MCF 10A (cell line): Measurements from ENCODE around the gene SNX25. TPM values are rescaled to one million over a fixed set of nuclear protein-coding genes. Genes with fewer than 3 reads are reported as not detected.
A peak's percentile ranks its signal among the peaks of the same experiment; 100 is the strongest.
"Not testable (repeated sequence)": the region's sequence is repeated elsewhere in the genome, so short reads cannot be mapped to it uniquely, and the experiment has no call there.

Experiments used
- BruUV-seq: library from RNA; stranded (reverse); fragments of 400-500 nt; replicated peaks from 2 replicates; lab custom pipeline; 2021; lab: Mats Ljungman, UMichigan
- CTCF ChIA-PET: fragments of 300-600 bp; sonication (Branson Sonifier 250); formaldehyde crosslinking; extraction: SDS; loops from one replicate; lab custom pipeline; 2021; ENCODE audit warnings: antibody characterized with exemption, inconsistent platforms; lab: Yijun Ruan, JAX
- POLR2A ChIA-PET: fragments of 300-600, 350-650 bp; sonication (Branson Sonifier 250); formaldehyde crosslinking; extraction: SDS; loops from one replicate; lab custom pipeline; 2020; ENCODE audit warnings: antibody characterized with exemption, inconsistent platforms; lab: Yijun Ruan, JAX
- DNase-seq: peaks from one replicate; pipeline ENCODE4 v3.0.0-alpha.2; 2018; ENCODE audit not compliant: unreplicated experiment
- H3K27ac Mint-ChIP-seq: one replicate; pipeline ENCODE4 v1.8.0; 2022; ENCODE audit warnings: mild to moderate bottlenecking, low read depth, mixed read lengths; ENCODE audit not compliant: unreplicated experiment
- H3K27me3 Mint-ChIP-seq: one replicate; pipeline ENCODE4 v1.8.0; 2022; ENCODE audit warnings: mixed read lengths; ENCODE audit not compliant: insufficient read depth, unreplicated experiment
- H3K36me3 Mint-ChIP-seq: one replicate; pipeline ENCODE4 v1.8.0; 2022; ENCODE audit warnings: mild to moderate bottlenecking, moderate library complexity, mixed read lengths; ENCODE audit not compliant: insufficient read depth, unreplicated experiment
- H3K4me1 Mint-ChIP-seq: one replicate; pipeline ENCODE4 v1.8.0; 2022; ENCODE audit warnings: mixed read lengths; ENCODE audit not compliant: insufficient read depth, unreplicated experiment
- H3K4me3 Mint-ChIP-seq: one replicate; pipeline ENCODE4 v1.8.0; 2022; ENCODE audit warnings: mild to moderate bottlenecking, moderate library complexity, mixed read lengths; ENCODE audit not compliant: unreplicated experiment
- H3K9me3 Mint-ChIP-seq: one replicate; pipeline ENCODE4 v1.8.0; 2022; ENCODE audit warnings: mixed read lengths; ENCODE audit not compliant: unreplicated experiment
- intact Hi-C: fragments of 100-400 bp; cut with micrococcal nuclease; formaldehyde crosslinking; loops from 2 replicates; pipeline ENCODE4 v1.14.1; 2022
- total RNA-seq: library from RNA; stranded (reverse); gene quantifications from 2 replicates; pipeline ENCODE4 v1.2.3, GENCODE V29; 2022
- TF ChIP-seq, protein P1 (sequence below): fragments of 200-600 bp; IDR thresholded peaks from one replicate; pipeline ENCODE4 v1.8.0; 2022; ENCODE audit warnings: antibody characterized with exemption, mild to moderate bottlenecking; ENCODE audit not compliant: unreplicated experiment

The SNX25 gene
- total RNA-seq, 1 experiment from 2014 or later = 10.5 TPM

GRCh38 chr4:185205697-185206342 lies 3.6 kb upstream of the SNX25 start:
- Mint-ChIP-seq H3K4me1 (peaks cover 10% of the 10 kb centered on the region), H3K27ac (no peak overlapping the region), H3K36me3 (peaks cover 4% of the 10 kb centered on the region), H3K27me3 (no peaks in the 10 kb centered on the region), H3K9me3 (no peaks in the 10 kb centered on the region), H3K4me3 (no peak overlapping the region)
- BruUV-seq = no TSS peak
- ChIA-PET CTCF (no interaction called here), POLR2A (interaction anchor here (2.0 kb wide), 1 partner anchor 190 kb away, joined by 25 read pairs; the partner anchor contains the start of genes ANKRD37 and LRP2BP)
- no peak for DNase-seq
- intact Hi-C loops = loop anchor here (10.0 kb wide), 1 partner anchor 269 kb away; the partner anchor contains the start of gene CCDC110
- TF ChIP-seq, protein P1, sequence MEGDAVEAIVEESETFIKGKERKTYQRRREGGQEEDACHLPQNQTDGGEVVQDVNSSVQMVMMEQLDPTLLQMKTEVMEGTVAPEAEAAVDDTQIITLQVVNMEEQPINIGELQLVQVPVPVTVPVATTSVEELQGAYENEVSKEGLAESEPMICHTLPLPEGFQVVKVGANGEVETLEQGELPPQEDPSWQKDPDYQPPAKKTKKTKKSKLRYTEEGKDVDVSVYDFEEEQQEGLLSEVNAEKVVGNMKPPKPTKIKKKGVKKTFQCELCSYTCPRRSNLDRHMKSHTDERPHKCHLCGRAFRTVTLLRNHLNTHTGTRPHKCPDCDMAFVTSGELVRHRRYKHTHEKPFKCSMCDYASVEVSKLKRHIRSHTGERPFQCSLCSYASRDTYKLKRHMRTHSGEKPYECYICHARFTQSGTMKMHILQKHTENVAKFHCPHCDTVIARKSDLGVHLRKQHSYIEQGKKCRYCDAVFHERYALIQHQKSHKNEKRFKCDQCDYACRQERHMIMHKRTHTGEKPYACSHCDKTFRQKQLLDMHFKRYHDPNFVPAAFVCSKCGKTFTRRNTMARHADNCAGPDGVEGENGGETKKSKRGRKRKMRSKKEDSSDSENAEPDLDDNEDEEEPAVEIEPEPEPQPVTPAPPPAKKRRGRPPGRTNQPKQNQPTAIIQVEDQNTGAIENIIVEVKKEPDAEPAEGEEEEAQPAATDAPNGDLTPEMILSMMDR = no peak

DNA sequence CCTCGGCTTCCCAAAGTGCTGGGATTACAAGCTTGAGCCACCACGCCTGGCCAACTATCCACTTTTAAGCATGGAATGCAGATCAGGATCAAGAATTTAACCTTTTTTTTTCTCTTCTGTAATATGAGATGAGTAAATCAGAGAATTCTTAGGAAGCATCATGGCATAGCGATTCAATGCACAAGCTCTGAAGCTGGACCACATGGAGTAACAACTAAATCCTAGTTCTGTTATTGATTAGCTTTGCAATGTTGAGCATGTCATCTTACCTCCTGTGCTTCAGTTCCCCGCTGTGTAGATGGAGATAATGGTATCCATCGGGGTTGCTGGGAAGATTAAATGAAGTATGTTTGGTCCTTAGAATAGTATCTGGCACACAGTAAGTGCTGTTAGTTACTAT lies 1.9 kb upstream of the SNX25 start:
- Mint-ChIP-seq H3K27ac (no peak overlapping the region), H3K36me3 (no peaks in the 10 kb centered on the region), H3K27me3 (no peaks in the 10 kb centered on the region), H3K4me3 (no peak overlapping the region), H3K9me3 (no peaks in the 10 kb centered on the region), H3K4me1 (peaks cover 12% of the 10 kb centered on the region)
- CTCF ChIA-PET = interaction anchor here (0.7 to 1.4 kb wide), 4 partner anchors 24 to 446 kb away, joined by 3 to 4 read pairs (median 3); partner anchors contain the start of gene ANKRD37
- intact Hi-C loops = loop anchor here (10.0 kb wide), 1 partner anchor 267 kb away; the partner anchor contains the start of gene CCDC110
- TF ChIP-seq, protein P1 = no peak
- POLR2A ChIA-PET = interaction anchor here (1.3 kb wide), 1 partner anchor 474 kb away, joined by 5 read pairs; the partner anchor contains the start of gene CENPU
- no peak for DNase-seq
- no TSS peak for BruUV-seq

GRCh38 chr4:185209852-185210101 lies 379 bp downstream of the SNX25 start:
- POLR2A ChIA-PET = interaction anchor here (0.8 to 2.4 kb wide), 9 partner anchors 9 to 218 kb away, joined by 3 to 32 read pairs (median 7); partner anchors contain the start of genes ANKRD37, LRP2BP and UFSP2
- H3K4me3 Mint-ChIP-seq = peak overlapping the region; percentile 72
- intact Hi-C loops = loop anchor here (1.0 to 10.0 kb wide), 3 partner anchors 96 to 265 kb away; partner anchors contain the start of genes CCDC110 and LRP2BP
- H3K36me3 Mint-ChIP-seq, H3K27ac Mint-ChIP-seq, CTCF ChIA-PET, BruUV-seq, H3K9me3 Mint-ChIP-seq, DNase-seq, H3K27me3 Mint-ChIP-seq: not testable (repeated sequence)
- H3K4me1 Mint-ChIP-seq = peaks cover 12% of the 10 kb centered on the region

GRCh38 chr4:185210102-185210981 lies 944 bp downstream of the SNX25 start:
- no peaks in the 10 kb centered on the region for H3K9me3 Mint-ChIP-seq
- BruUV-seq = no TSS peak
- peak overlapping the region; percentile 72 for H3K4me3 Mint-ChIP-seq
- H3K27me3 Mint-ChIP-seq = no peaks in the 10 kb centered on the region
- peak overlapping the region; percentile 79 for H3K27ac Mint-ChIP-seq
- intact Hi-C loops = loop anchor here (1.0 kb wide), 2 partner anchors 95 to 185 kb away; partner anchors contain the start of gene LRP2BP
- DNase-seq = peak; percentile 40
- TF ChIP-seq, protein P1 = no peak
- CTCF ChIA-PET = no interaction called here
- H3K36me3 Mint-ChIP-seq = peaks cover 7% of the 10 kb centered on the region
- H3K4me1 Mint-ChIP-seq = peaks cover 12% of the 10 kb centered on the region
- POLR2A ChIA-PET = interaction anchor here (1.2 to 2.4 kb wide), 8 partner anchors 9 to 217 kb away, joined by 3 to 32 read pairs (median 7); partner anchors contain the start of genes ANKRD37 and LRP2BP
